IPS-18a (cell line): ENCODE data around the gene POLD4.

Experiments used
- H3K27ac ChIP-seq: one replicate; pipeline ENCODE4 v1.5.1; 2013; ENCODE audit warnings: low read length
- H3K27me3 ChIP-seq: one replicate; pipeline ENCODE4 v1.6.1; 2013; ENCODE audit warnings: mild to moderate bottlenecking, low read length; ENCODE audit not compliant: control insufficient read depth, insufficient read depth
- H3K36me3 ChIP-seq: one replicate; pipeline ENCODE4 v1.6.1; 2013; ENCODE audit warnings: low read depth, low read length; ENCODE audit not compliant: control insufficient read depth
- H3K4me1 ChIP-seq: one replicate; pipeline ENCODE4 v1.6.1; 2013; ENCODE audit warnings: low read depth, low read length; ENCODE audit not compliant: control insufficient read depth
- H3K4me3 ChIP-seq: one replicate; pipeline ENCODE4 v1.5.1; 2013; ENCODE audit warnings: low read length
- H3K9ac ChIP-seq: one replicate; pipeline ENCODE4 v1.6.1; 2013; ENCODE audit warnings: mild to moderate bottlenecking, low read length, moderate library complexity
- H3K9me3 ChIP-seq: one replicate; pipeline ENCODE4 v1.6.1; 2013; ENCODE audit warnings: low read depth, low read length; ENCODE audit not compliant: control insufficient read depth

POLD4 gene

GRCh38 chr11:67317205-67317887 lies 36.0 kb downstream of the POLD4 start:
- H3K4me1 ChIP-seq = no peaks in the 10 kb centered on the region
- H3K4me3 ChIP-seq = peak overlapping the region; percentile 74
- H3K36me3 ChIP-seq = no peaks in the 10 kb centered on the region
- H3K9ac ChIP-seq = peak overlapping the region; percentile 37
- H3K27me3 ChIP-seq = peaks cover 37% of the 10 kb centered on the region
- H3K9me3 ChIP-seq = no peaks in the 10 kb centered on the region
- H3K27ac ChIP-seq = no peak overlapping the region

GRCh38 chr11:67316882-67317204 lies 36.5 kb downstream of the POLD4 start:
- H3K9ac ChIP-seq = peak overlapping the region; percentile 37
- H3K9me3 ChIP-seq = no peaks in the 10 kb centered on the region
- no peaks in the 10 kb centered on the region for H3K4me1 ChIP-seq
- H3K27ac ChIP-seq = no peak overlapping the region
- no peaks in the 10 kb centered on the region for H3K36me3 ChIP-seq
- peak overlapping the region; percentile 74 for H3K4me3 ChIP-seq
- peaks cover 37% of the 10 kb centered on the region for H3K27me3 ChIP-seq

- Histone ChIP-seq H3K36me3 (no peaks in the 10 kb centered on the region), H3K9ac (no peak overlapping the region), H3K4me1 (no peaks in the 10 kb centered on the region), H3K9me3 (no peaks in the 10 kb centered on the region), H3K4me3 (no peak overlapping the region), H3K27me3 (peaks cover 33% of the 10 kb centered on the region), H3K27ac (no peak overlapping the region)
Measured at GRCh38 chr11:67315325-67315909, 37.9 kb downstream of the POLD4 start.

GRCh38 chr11:67314218-67314617 lies 39.1 kb downstream of the POLD4 start:
- no peaks in the 10 kb centered on the region for H3K4me1 ChIP-seq

GRCh38 chr11:67313125-67313890 lies 40.0 kb downstream of the POLD4 start:
- Histone ChIP-seq H3K27me3 (peaks cover 13% of the 10 kb centered on the region), H3K4me1 (no peaks in the 10 kb centered on the region), H3K9ac (no peak overlapping the region), H3K36me3 (no peaks in the 10 kb centered on the region), H3K9me3 (no peaks in the 10 kb centered on the region), H3K4me3 (no peak overlapping the region), H3K27ac (no peak overlapping the region)

More at GRCh38 chr11:67314218-67314617, 39.1 kb downstream of the POLD4 start:
- no peak overlapping the region for H3K9ac ChIP-seq
- H3K4me3 ChIP-seq = no peak overlapping the region
- no peaks in the 10 kb centered on the region for H3K36me3 ChIP-seq
- no peaks in the 10 kb centered on the region for H3K9me3 ChIP-seq
- peaks cover 22% of the 10 kb centered on the region for H3K27me3 ChIP-seq
- no peak overlapping the region for H3K27ac ChIP-seq

GRCh38 chr11:67312187-67313021 lies 40.9 kb downstream of the POLD4 start:
- Histone ChIP-seq H3K27me3 (peaks cover 8% of the 10 kb centered on the region), H3K27ac (no peak overlapping the region), H3K9me3 (no peaks in the 10 kb centered on the region), H3K4me1 (no peaks in the 10 kb centered on the region), H3K36me3 (no peaks in the 10 kb centered on the region), H3K9ac (no peak overlapping the region), H3K4me3 (no peak overlapping the region)

- H3K9ac ChIP-seq = no peak overlapping the region
- no peak overlapping the region for H3K4me3 ChIP-seq
- no peaks in the 10 kb centered on the region for H3K36me3 ChIP-seq
- H3K9me3 ChIP-seq = no peaks in the 10 kb centered on the region
- H3K4me1 ChIP-seq = no peaks in the 10 kb centered on the region
- H3K27me3 ChIP-seq = peaks cover 8% of the 10 kb centered on the region
- no peak overlapping the region for H3K27ac ChIP-seq
Measured at GRCh38 chr11:67311556-67312082, 41.7 kb downstream of the POLD4 start.

GRCh38 chr11:67311051-67311555 lies 42.2 kb downstream of the POLD4 start:
- Histone ChIP-seq H3K9me3 (no peaks in the 10 kb centered on the region), H3K9ac (no peak overlapping the region), H3K27ac (no peak overlapping the region), H3K36me3 (no peaks in the 10 kb centered on the region), H3K27me3 (peaks cover 8% of the 10 kb centered on the region), H3K4me1 (no peaks in the 10 kb centered on the region), H3K4me3 (no peak overlapping the region)

- no peak overlapping the region for H3K27ac ChIP-seq
Measured at GRCh38 chr11:67310246-67311050, 42.9 kb downstream of the POLD4 start.

GRCh38 chr11:67309661-67310061 lies 43.7 kb downstream of the POLD4 start:
- no peaks in the 10 kb centered on the region for H3K36me3 ChIP-seq
- H3K27me3 ChIP-seq = peaks cover 3% of the 10 kb centered on the region
- no peaks in the 10 kb centered on the region for H3K4me1 ChIP-seq
- H3K27ac ChIP-seq = no peak overlapping the region
- H3K9ac ChIP-seq = no peak overlapping the region
- no peaks in the 10 kb centered on the region for H3K9me3 ChIP-seq
- no peak overlapping the region for H3K4me3 ChIP-seq

More at GRCh38 chr11:67310246-67311050, 42.9 kb downstream of the POLD4 start:
- Histone ChIP-seq H3K27me3 (peaks cover 4% of the 10 kb centered on the region), H3K4me1 (no peaks in the 10 kb centered on the region), H3K4me3 (no peak overlapping the region), H3K9me3 (no peaks in the 10 kb centered on the region), H3K36me3 (no peaks in the 10 kb centered on the region), H3K9ac (no peak overlapping the region)
